ENCODE data around the gene RIC1. TPM values are rescaled to one million over a fixed set of nuclear protein-coding genes. Genes with fewer than 3 reads are reported as not detected.
A peak's percentile ranks its signal among the peaks of the same experiment; 100 is the strongest.

The RIC1 gene
- total RNA-seq, 6 experiments from 2014 or later: 25.8 to 35.2 (median 29.8) TPM

DNA sequence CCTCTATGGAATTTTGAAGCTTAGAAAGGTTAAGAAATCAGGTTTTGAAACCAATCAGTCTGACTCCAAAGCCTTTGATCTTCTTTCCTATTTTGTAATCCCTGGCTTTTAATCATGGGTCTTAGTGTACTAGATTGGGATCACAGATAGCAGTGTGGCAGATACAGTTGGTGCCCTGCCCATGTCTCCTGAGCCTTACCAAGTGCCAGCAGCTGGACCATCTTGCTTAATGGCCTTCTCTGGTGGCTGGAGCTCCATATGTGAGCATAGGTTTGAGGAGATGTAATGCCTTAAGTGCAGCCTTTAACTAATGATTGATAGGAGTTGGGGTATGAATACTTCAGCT is 16.7 kb upstream of the RIC1 start:
- TF ChIP-seq, protein P1, sequence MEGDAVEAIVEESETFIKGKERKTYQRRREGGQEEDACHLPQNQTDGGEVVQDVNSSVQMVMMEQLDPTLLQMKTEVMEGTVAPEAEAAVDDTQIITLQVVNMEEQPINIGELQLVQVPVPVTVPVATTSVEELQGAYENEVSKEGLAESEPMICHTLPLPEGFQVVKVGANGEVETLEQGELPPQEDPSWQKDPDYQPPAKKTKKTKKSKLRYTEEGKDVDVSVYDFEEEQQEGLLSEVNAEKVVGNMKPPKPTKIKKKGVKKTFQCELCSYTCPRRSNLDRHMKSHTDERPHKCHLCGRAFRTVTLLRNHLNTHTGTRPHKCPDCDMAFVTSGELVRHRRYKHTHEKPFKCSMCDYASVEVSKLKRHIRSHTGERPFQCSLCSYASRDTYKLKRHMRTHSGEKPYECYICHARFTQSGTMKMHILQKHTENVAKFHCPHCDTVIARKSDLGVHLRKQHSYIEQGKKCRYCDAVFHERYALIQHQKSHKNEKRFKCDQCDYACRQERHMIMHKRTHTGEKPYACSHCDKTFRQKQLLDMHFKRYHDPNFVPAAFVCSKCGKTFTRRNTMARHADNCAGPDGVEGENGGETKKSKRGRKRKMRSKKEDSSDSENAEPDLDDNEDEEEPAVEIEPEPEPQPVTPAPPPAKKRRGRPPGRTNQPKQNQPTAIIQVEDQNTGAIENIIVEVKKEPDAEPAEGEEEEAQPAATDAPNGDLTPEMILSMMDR (IDR thresholded peaks at IDR 0.05): no peak
- H3K9me3 Mint-ChIP-seq: no peaks in the 10 kb centered on the region
- peaks cover 33% of the 10 kb centered on the region for H3K4me1 Mint-ChIP-seq (ENCODE audit: low read depth)
- H3K27me3 Mint-ChIP-seq (ENCODE audit: insufficient read depth): peaks cover 2% of the 10 kb centered on the region; the same call in 1 of the 2 replicates
- H3K4me3 Mint-ChIP-seq: no peak overlapping the region
- H3K27ac Mint-ChIP-seq: no peak overlapping the region
- no peaks in the 10 kb centered on the region for H3K36me3 Mint-ChIP-seq (ENCODE audit: low read depth)
- DNase-seq: no peak

DNA sequence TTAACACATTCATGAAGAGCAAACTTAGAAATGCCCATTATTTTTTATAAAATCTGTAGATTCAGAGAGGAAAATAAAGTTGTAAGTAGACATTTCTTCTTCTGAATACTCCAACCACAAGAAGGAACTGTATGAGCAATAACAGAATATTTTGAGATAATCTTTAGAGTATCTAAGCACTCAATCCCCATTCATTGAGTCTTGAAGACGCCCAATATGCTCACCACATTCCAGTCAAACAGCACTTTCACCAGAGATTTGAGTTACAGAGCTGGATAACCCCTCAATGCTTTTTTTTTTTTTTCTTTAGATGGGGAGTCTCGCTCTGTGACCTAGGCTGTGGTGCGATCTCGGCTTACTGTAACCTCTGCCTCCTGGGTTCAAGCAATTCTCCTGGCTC is 14.7 kb upstream of the RIC1 start:
- no peaks in the 10 kb centered on the region for H3K9me3 Mint-ChIP-seq
- DNase-seq: no peak
- TF ChIP-seq, protein P1 (IDR thresholded peaks at IDR 0.05): no peak
- no peak overlapping the region for H3K27ac Mint-ChIP-seq
- peaks cover 2% of the 10 kb centered on the region; the same call in 1 of the 2 replicates for H3K27me3 Mint-ChIP-seq (ENCODE audit: insufficient read depth)
- H3K4me1 Mint-ChIP-seq (ENCODE audit: low read depth): peaks cover 38% of the 10 kb centered on the region
- H3K4me3 Mint-ChIP-seq: no peak overlapping the region
- no peaks in the 10 kb centered on the region for H3K36me3 Mint-ChIP-seq (ENCODE audit: low read depth)

- Mint-ChIP-seq H3K36me3 (ENCODE audit: low read depth) (no peaks in the 10 kb centered on the region), H3K4me3 (no peak overlapping the region), H3K27me3 (ENCODE audit: insufficient read depth) (peaks cover 2% of the 10 kb centered on the region; the same call in 1 of the 2 replicates), H3K27ac (no peak overlapping the region), H3K4me1 (ENCODE audit: low read depth) (peaks cover 34% of the 10 kb centered on the region), H3K9me3 (no peaks in the 10 kb centered on the region)
- no peak for DNase-seq
- TF ChIP-seq, protein P1 (IDR thresholded peaks at IDR 0.05): no peak
Observed at GRCh38 chr9:5614985-5615384, 13.9 kb upstream of the RIC1 start.

DNA sequence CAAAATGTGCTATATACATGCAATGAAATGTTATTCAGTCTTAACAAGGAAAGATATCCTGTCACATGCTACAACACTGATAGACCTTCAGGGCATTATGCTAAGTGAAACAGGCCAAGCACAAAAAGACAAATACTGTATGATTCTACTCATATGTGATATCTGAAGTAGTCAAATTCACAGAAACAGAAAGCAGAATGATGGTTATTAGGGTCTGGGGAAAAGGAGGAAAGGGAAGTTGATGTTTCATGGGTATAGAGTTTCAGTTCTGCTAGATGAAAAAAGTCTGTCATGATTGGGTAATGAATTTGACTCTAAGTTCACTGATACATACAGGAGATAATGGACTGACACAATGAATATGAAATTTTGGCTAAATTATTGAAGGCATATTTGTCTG is 11.2 kb upstream of the RIC1 start:
- no peak for DNase-seq
- H3K36me3 Mint-ChIP-seq (ENCODE audit: low read depth): no peaks in the 10 kb centered on the region
- H3K27ac Mint-ChIP-seq: no peak overlapping the region
- peaks cover 2% of the 10 kb centered on the region for H3K27me3 Mint-ChIP-seq (ENCODE audit: insufficient read depth)
- TF ChIP-seq, protein P1 (IDR thresholded peaks at IDR 0.05): no peak
- peaks cover 34% of the 10 kb centered on the region for H3K4me1 Mint-ChIP-seq (ENCODE audit: low read depth)
- no peaks in the 10 kb centered on the region for H3K9me3 Mint-ChIP-seq
- no peak overlapping the region for H3K4me3 Mint-ChIP-seq

GRCh38 chr9:5620494-5620893 is 8.4 kb upstream of the RIC1 start:
- TF ChIP-seq, protein P1 (IDR thresholded peaks at IDR 0.05): no peak
- DNase-seq: no peak
- H3K4me1 Mint-ChIP-seq (ENCODE audit: low read depth): peaks cover 38% of the 10 kb centered on the region
- no peak overlapping the region for H3K27ac Mint-ChIP-seq
- peaks cover 6% of the 10 kb centered on the region; the same call in 1 of the 2 replicates for H3K36me3 Mint-ChIP-seq (ENCODE audit: low read depth)
- H3K27me3 Mint-ChIP-seq (ENCODE audit: insufficient read depth): no peaks in the 10 kb centered on the region; the same call in none of the 2 replicates
- H3K9me3 Mint-ChIP-seq: no peaks in the 10 kb centered on the region
- no peak overlapping the region for H3K4me3 Mint-ChIP-seq

- peak; percentile 56 for DNase-seq
- Mint-ChIP-seq H3K27me3 (ENCODE audit: insufficient read depth) (no peaks in the 10 kb centered on the region; the same call in none of the 2 replicates), H3K27ac (peak overlapping the region; percentile 61)
Observed at GRCh38 chr9:5621327-5621726, 7.6 kb upstream of the RIC1 start.

More at GRCh38 chr9:5621327-5621726, 7.6 kb upstream of the RIC1 start:
- H3K9me3 Mint-ChIP-seq: no peaks in the 10 kb centered on the region
- peaks cover 38% of the 10 kb centered on the region for H3K4me1 Mint-ChIP-seq (ENCODE audit: low read depth)
- TF ChIP-seq, protein P1 (IDR thresholded peaks at IDR 0.05): no peak
- peak overlapping the region; percentile 53; the same call in 1 of the 2 replicates for H3K4me3 Mint-ChIP-seq
- peaks cover 6% of the 10 kb centered on the region; the same call in 1 of the 2 replicates for H3K36me3 Mint-ChIP-seq (ENCODE audit: low read depth)

Measured in HFFc6 (cell line).